GM23338 (cell line): ENCODE measurements around the gene ZNF318.

Experiments used
- CREB1 ChIP-seq: fragments of 250-450 bp; sonication (Bioruptor Pico); IDR thresholded peaks from 2 replicates; pipeline ENCODE4 v1.5.0; 2020; ENCODE audit warnings: low read depth, mild to moderate bottlenecking, moderate library complexity
- EZH2 ChIP-seq: fragments of 200-600 bp; sonication (generic); IDR thresholded peaks from one replicate; pipeline ENCODE4 v1.8.0; 2017; ENCODE audit warnings: antibody characterized with exemption, mild to moderate bottlenecking, low read depth; ENCODE audit not compliant: unreplicated experiment
- EZH2phosphoT487 ChIP-seq: fragments of 200-600 bp; sonication (generic); IDR thresholded peaks from one replicate; pipeline ENCODE4 v1.8.1; 2018; ENCODE audit warnings: antibody characterized with exemption; ENCODE audit not compliant: unreplicated experiment
- JUNB ChIP-seq: IDR thresholded peaks from one replicate; pipeline ENCODE4 v1.6.1; 2016; ENCODE audit warnings: antibody characterized with exemption; ENCODE audit not compliant: unreplicated experiment
- NANOG ChIP-seq: IDR thresholded peaks from 2 replicates; pipeline ENCODE4 v1.6.1; 2016; ENCODE audit warnings: antibody characterized with exemption, borderline replicate concordance
- POLR2AphosphoS5 ChIP-seq: IDR thresholded peaks from 2 replicates; pipeline ENCODE4 v1.6.1; 2016; ENCODE audit warnings: antibody characterized with exemption, low read depth
- TF ChIP-seq, protein P1 (sequence below), 2 experiments: fragments of 200-600 bp in 1 of 2; sonication (generic) in 1 of 2; conservative IDR thresholded peaks; 2 replicates each; pipeline versions ENCODE4 v1.5.1 to v1.6.1; 2016 to 2017; ENCODE audit warnings: antibody characterized with exemption in 2 of 2, low read depth in 2 of 2, mild to moderate bottlenecking in 2 of 2, moderate library complexity in 1 of 2
- TF ChIP-seq, protein P2 (sequence below): IDR thresholded peaks from one replicate; pipeline ENCODE4 v1.6.1; 2018; ENCODE audit warnings: antibody characterized with exemption; ENCODE audit not compliant: unreplicated experiment

DNA sequence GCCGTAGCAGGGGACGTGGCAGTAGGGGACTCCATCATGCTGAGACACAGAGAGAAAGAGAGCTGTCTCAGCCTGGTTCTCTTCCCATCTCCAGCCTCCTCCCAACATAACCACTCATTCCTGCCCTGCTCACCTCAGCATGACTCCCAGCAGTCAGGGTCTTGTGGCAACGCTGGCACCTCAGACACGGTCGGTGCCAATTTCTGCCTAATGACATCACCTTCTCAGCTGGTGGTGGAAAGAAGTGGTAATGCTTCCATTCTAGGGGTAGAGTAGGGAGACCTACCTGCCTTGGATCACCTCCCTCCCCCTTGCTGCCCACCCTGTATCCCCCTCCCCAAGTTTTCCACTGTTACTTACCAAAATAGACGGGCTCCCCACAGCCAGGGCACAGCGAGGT is 63.4 kb downstream of the ZNF318 start:
- TF ChIP-seq, protein P1, sequence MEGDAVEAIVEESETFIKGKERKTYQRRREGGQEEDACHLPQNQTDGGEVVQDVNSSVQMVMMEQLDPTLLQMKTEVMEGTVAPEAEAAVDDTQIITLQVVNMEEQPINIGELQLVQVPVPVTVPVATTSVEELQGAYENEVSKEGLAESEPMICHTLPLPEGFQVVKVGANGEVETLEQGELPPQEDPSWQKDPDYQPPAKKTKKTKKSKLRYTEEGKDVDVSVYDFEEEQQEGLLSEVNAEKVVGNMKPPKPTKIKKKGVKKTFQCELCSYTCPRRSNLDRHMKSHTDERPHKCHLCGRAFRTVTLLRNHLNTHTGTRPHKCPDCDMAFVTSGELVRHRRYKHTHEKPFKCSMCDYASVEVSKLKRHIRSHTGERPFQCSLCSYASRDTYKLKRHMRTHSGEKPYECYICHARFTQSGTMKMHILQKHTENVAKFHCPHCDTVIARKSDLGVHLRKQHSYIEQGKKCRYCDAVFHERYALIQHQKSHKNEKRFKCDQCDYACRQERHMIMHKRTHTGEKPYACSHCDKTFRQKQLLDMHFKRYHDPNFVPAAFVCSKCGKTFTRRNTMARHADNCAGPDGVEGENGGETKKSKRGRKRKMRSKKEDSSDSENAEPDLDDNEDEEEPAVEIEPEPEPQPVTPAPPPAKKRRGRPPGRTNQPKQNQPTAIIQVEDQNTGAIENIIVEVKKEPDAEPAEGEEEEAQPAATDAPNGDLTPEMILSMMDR (conservative IDR thresholded peaks at IDR 0.05; ENCODE audit: low read depth in 2 of 2), result no peak
- no peak for TF ChIP-seq EZH2
- TF ChIP-seq NANOG, result no peak
- no peak for TF ChIP-seq POLR2AphosphoS5
- TF ChIP-seq EZH2phosphoT487, result no peak
- no peak for TF ChIP-seq CREB1 (CRISPR knock-in tag)
- no peak for TF ChIP-seq JUNB
- TF ChIP-seq, protein P2, sequence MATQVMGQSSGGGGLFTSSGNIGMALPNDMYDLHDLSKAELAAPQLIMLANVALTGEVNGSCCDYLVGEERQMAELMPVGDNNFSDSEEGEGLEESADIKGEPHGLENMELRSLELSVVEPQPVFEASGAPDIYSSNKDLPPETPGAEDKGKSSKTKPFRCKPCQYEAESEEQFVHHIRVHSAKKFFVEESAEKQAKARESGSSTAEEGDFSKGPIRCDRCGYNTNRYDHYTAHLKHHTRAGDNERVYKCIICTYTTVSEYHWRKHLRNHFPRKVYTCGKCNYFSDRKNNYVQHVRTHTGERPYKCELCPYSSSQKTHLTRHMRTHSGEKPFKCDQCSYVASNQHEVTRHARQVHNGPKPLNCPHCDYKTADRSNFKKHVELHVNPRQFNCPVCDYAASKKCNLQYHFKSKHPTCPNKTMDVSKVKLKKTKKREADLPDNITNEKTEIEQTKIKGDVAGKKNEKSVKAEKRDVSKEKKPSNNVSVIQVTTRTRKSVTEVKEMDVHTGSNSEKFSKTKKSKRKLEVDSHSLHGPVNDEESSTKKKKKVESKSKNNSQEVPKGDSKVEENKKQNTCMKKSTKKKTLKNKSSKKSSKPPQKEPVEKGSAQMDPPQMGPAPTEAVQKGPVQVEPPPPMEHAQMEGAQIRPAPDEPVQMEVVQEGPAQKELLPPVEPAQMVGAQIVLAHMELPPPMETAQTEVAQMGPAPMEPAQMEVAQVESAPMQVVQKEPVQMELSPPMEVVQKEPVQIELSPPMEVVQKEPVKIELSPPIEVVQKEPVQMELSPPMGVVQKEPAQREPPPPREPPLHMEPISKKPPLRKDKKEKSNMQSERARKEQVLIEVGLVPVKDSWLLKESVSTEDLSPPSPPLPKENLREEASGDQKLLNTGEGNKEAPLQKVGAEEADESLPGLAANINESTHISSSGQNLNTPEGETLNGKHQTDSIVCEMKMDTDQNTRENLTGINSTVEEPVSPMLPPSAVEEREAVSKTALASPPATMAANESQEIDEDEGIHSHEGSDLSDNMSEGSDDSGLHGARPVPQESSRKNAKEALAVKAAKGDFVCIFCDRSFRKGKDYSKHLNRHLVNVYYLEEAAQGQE, result no peak
